Loucy (cell line): ENCODE data around the gene BPIFA1.

Experiments used
- CTCF ChIP-seq: fragments of 200-600 bp; sonication (generic); conservative IDR thresholded peaks from 2 replicates; pipeline ENCODE4 v1.5.1; 2014; ENCODE audit warnings: mild to moderate bottlenecking, antibody characterized with exemption, low read length
- EZH2phosphoT487 ChIP-seq: fragments of 200-600 bp; IDR thresholded peaks from 2 replicates; pipeline ENCODE4 v1.6.1; 2018; ENCODE audit warnings: antibody characterized with exemption, mild to moderate bottlenecking, moderate library complexity, borderline replicate concordance

GRCh38 chr20:33282991-33283555 is 47.3 kb downstream of the BPIFA1 start, which contains the start of gene BPIFB1:
- TF ChIP-seq EZH2phosphoT487 (no peak), CTCF (no peak)
